Right renal pelvis (tissue), 4 donors: ENCODE data around the gene BICC1. TPM values are rescaled to one million over a fixed set of nuclear protein-coding genes. Genes with fewer than 3 reads are reported as not detected.

Experiments used
- DNase-seq, 4 donors: peaks; one replicate each; pipeline ENCODE4 v3.0.0-alpha.2; 2013; ENCODE audit warnings: low read depth in 4 of 4, low spot score in 3 of 4, missing footprints in 1 of 4
- polyA plus RNA-seq, 4 donors: library from polyadenylated mRNA; unstranded; fragments of 120-200 nt; gene quantifications; one replicate each; pipeline ENCODE4 v1.2.1, GENCODE V29; 2013; ENCODE audit not compliant: insufficient read length in 4 of 4

BICC1 gene
- polyA plus RNA-seq, 4 donors = 69.6 to 95.3 (median 83.3) TPM

DNA sequence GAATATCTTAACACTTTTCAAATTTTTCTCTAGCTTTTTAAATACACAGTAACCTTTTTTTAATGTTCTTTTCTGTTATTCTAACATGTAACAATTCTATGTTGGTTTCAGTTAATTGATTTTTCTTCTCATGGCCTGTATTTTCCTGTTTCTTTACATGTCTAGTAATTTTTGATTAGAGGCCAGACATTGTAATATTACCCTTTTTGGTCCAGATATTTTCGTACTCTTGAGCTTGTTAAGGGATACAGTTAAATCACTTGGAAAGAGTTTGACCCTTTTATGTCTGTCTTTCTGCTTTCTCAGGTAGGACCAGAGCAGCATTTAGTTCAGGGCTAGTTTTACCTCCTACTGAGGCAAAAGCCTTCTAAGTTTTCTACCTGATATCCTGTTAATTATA, 45.0 kb downstream of the BICC1 start:
- DNase-seq = no peak

DNA sequence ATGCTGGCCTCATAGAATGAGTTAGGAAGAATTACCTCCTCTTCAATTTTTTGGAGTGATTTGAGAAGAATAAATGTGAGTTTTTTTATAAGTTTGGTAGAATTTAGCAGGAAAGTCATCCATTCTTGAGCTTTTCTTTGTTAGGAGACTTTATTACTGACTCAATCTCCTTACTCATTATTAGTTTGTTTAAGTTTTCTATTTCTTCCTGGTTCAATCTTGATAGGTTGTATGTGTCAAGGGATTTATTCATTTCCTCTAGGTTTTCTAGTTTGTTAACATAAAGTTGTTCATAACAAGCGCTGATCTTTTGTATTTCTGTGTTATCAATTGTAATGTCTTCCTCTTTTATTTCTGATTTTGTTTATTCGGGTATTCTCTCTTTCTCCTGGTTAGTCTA, 47.4 kb downstream of the BICC1 start:
- no peak for DNase-seq

DNA sequence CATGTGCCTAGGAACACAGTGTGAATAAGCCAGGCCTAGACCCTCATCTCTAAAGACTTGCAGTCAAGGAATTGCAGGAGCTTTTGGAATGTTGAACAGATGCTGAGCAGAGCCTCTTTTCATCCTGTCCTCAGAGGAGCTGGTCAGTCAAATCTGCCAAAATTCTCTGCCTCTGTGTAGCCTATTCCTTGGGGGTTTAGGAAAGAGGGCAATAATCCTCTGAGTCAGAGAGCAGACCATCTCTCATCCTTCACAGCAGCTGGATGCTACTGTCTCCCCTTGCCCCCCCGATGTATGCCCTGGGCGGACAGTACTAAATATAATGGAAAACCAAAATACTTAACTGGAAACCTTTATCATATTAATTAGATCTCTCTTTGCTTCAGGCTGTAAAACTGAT, 52.6 kb downstream of the BICC1 start:
- no peak for DNase-seq

GRCh38 chr10:58567652-58568051, 55.0 kb downstream of the BICC1 start:
- no peak for DNase-seq

DNA sequence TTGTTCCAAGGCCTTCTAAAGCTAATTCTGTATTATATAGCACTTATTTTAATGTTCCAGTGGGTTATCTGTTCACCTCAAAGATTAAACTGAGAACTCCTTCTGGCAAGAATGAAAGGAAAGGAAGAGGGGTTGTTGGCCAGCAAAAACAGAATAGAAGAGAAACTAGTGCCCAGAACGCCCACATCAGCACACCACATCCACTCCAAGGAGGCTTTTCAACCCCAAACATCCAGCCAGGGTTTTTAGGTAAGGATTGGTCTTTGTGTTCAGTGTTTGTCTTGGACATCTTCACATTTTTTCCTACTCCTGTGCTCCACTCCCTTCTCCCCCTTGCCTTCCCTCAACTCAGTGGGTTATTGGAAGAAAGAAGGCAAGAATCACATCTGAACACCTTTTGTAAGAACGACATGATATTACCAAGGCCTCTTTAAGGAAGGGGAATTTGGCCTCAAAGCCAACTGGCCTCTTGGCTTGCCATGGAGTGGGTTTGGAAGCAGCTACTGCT, 55.8 kb downstream of the BICC1 start:
- DNase-seq = no peak

DNA sequence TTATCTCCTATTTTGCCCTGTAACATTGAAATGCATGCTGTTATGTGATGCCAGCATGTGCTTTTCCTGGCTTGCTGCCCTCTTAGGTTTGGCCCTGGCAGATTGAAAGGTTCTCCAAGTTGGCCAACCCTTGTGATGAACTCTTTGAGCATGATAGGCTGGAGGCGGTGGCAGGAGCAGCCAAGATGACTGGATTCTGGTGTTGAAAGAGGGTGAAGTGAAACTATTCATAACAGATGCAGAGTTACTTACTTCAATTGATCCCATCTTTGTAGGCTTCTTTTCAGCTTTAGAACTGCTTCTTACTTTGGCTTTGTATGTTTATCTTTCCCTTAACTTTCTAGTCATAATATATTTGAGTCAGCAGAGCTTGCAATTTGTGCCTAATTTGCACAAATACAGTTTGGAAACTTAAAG, 57.6 kb downstream of the BICC1 start:
- DNase-seq = no peak

- DNase-seq = no peak
These were observed 58.3 kb downstream of the BICC1 start for GRCh38 chr10:58570979-58571378.

DNA sequence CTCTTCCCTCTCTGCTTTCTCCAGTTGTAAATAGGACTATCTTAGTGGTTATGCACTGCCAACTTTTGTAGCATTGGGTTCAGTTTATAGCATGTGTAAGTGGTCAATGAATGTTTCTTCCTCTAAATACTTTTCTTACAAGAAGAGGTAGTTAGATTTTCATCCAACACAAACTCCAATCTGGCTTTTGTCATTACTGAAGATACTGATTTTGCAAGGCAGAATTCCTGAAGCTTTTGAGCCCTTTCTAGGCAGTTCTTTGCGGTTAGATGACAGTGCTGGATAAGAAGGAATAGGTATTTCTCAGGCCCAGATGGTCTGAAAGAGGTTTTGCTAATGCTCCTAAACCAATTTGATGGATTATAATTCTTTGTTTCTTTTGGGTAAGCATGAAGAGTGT, 60.5 kb downstream of the BICC1 start:
- DNase-seq = no peak

GRCh38 chr10:58574058-58574457, 61.4 kb downstream of the BICC1 start:
- no peak for DNase-seq

DNA sequence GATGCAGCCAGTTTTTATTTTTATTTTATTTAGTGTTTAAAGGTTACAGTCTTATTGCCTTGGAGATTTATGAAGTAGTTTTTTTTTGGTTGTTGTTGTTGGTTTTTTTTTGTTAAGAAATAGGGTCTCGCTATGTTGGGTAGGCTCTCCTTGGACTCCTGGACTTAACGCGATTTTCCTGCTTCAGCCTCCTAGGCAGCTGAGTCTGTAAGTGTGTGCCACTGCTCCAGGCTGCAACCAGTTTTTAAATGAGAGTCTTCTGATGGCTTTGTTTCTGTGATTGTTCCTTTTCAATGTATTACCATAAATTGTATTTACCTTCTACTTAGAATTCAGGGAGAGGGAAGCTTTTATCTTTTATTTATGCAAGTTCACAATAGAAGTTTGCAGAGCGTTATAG, 62.8 kb downstream of the BICC1 start:
- DNase-seq = no peak

DNA sequence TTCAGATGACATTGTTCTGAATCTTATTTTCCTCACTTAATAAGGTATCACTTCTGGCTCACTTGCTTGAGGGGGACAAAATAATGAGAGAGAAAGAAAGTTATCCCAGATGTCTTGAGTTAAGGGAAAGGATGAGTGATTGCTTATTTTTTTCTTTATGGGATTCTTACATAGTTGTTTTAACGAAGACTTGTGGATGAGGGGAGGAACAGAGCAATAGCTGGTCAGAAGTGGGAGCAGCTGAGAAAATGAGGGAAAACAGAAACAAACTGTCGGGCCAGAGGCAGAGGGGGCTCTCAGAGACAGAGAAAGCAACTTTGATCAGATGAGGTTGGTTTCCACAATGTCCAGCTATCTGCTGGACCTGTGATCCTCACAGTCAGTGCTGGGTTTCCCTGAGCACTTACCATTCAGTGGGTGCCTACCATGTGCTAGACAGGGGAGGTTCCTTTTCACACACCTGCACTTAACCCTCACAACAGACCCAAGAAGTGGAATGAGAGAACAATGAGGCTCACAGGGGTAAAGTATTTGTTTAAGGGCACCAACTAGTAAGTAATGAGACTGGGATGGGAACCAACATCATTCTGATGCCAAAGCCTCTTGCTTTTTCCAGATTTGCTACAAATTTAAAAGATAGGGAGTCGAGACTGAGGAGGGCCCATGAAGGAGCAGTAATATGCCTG, 64.2 kb downstream of the BICC1 start:
- DNase-seq = no peak

- no peak for DNase-seq
These were observed 64.7 kb downstream of the BICC1 start for GRCh38 chr10:58577437-58577777.

DNA sequence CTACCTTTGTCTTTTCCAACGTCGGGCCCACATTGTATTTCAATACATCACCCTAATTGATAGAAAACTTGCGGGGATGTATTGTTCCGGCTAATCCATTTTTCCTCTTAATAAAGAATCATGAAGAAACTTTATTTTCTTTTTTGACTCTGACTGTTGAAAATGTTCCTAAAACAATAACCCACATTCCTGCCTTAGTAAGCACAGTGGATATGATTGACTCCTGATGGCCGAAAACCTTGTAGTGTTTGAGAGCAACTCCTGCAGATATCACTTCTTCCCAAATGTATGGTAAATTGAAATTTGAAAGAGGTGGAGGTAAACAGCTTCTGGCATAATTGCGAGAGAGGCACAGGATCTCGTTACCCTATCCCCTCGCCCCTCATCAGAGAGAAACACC, 65.7 kb downstream of the BICC1 start:
- no peak for DNase-seq

DNA sequence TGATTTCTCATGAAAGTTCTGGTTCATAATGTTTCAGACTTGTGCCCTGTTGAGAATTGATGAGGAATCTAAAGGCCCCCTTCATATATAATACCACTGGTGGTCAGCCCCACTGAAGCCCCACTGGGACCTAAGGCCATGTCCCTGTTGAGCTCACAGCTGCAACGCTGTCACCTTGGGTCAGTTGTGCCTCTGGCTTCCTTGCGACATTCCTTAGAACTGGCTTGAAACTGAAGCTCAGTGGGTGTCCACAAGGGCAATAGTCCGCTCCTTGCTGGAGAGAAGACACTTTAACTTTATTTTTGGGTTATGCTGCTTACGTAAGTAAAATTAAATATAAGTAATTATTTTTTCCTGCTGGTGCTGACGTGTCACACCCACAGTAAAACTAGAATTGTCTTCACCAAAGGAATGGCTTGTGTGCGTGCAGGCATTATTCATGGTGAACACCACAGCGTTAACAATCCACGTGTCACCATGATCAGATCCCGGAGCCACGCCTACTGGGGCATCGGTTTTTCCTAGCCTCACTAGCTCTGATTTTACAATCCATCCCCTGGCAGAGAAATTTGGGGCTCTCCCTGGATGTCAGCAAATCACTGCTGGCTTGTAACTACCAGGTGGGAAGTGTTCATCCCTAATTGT, 66.5 kb downstream of the BICC1 start:
- DNase-seq = no peak

GRCh38 chr10:58582045-58582444, 69.4 kb downstream of the BICC1 start:
- no peak for DNase-seq

- DNase-seq = no peak
These were observed 72.8 kb downstream of the BICC1 start for GRCh38 chr10:58585435-58585834.

GRCh38 chr10:58586282-58587245, 73.9 kb downstream of the BICC1 start:
- no peak for DNase-seq

- DNase-seq = no peak
These were observed 75.0 kb downstream of the BICC1 start for GRCh38 chr10:58587676-58588075.

GRCh38 chr10:58588673-58589265, 76.1 kb downstream of the BICC1 start:
- DNase-seq = no peak

DNA sequence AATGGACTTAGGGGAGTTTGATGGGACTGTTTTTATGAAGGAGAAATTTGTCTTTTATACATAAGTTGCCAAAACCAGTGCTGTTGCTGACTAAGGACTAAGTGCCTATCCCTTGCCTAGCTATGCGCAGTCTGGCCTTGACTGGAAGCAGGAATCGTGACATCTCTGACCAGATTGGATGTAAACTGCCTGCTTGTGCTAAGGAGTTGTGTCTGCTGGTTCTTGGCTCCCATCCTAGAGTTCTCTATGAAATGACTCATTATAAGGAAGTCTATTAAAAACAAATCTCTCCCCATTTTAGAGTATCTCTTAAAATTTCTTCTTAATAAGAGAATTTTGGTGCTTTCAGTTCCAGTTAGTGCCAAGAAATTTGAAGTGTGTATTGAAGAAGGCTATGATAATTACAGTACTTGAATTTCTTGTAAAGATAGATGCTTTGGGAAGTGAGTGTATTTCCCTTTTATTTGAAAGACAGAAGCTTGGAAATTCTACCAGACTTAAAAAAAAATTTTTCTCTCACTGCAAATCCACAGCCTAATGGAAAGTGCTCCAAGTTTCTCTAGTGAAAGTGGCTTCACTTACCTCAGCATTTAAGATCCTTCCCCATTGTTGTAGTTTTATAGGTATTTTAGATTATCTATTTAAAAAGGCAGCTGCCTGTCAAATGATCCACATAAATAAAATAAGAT, 77.6 kb downstream of the BICC1 start:
- DNase-seq = peak in 1 of 4 donors; percentile 29
